HepG2 (cell line): ENCODE measurements around the gene CYP26B1. TPM values are rescaled to one million over a fixed set of nuclear protein-coding genes. Genes with fewer than 3 reads are reported as not detected.

Experiments used
- ATAC-seq: fragments of 200-7000 bp; cut with Tn5 transposase; 3 replicates; pipeline ENCODE4 v1.9.1; 2020; ENCODE audit warnings: mild to moderate bottlenecking, moderate library complexity
- BruUV-seq: library from RNA; stranded (reverse); fragments of 400-500 nt; replicated peaks from 2 replicates; lab custom pipeline; 2021; lab: Mats Ljungman, UMichigan
- CTCF ChIA-PET: fragments of 300-600 bp; formaldehyde crosslinking; extraction: SDS; loops from one replicate; lab custom pipeline; 2021; ENCODE audit warnings: low total read pairs, inconsistent platforms, low intra/inter-chr PET ratio; lab: Yijun Ruan, JAX
- POLR2A ChIA-PET: fragments of 350-600 bp; sonication (Branson Sonifier 250); formaldehyde crosslinking; loops from one replicate; lab custom pipeline; 2020; ENCODE audit warnings: antibody characterized with exemption, inconsistent platforms; lab: Yijun Ruan, JAX
- DNase-seq: peaks from one replicate; pipeline ENCODE4 v3.0.0-alpha.2; 2015; ENCODE audit warnings: low spot score
- FAIRE-seq: peaks from 3 replicates; lab custom pipeline; 2011; peaks lifted over from hg19 to GRCh38; lab: Jason Lieb, UNC
- H2AFZ ChIP-seq: one replicate; pipeline ENCODE4 v1.6.1; 2011; ENCODE audit warnings: low read length, inconsistent platforms
- H3K27ac ChIP-seq: fragments of 300-600 bp; 3 replicates; pipeline ENCODE4 v1.8.0; 2011; ENCODE audit warnings: mixed run types, mild to moderate bottlenecking, mixed read lengths, low read length, inconsistent platforms; ENCODE audit not compliant: insufficient read depth; ENCODE audit errors: extremely low read length
- H3K27me3 ChIP-seq, 2 experiments: fragments of 200-600 bp in 1 of 2; 2 replicates in 1 of 2; 3 replicates in 1 of 2; pipeline versions ENCODE4 v1.6.0 to v1.8.0; 2011; ENCODE audit warnings: low read length in 2 of 2, mild to moderate bottlenecking in 2 of 2, moderate library complexity in 2 of 2, inconsistent platforms in 1 of 2; ENCODE audit not compliant: insufficient read depth in 2 of 2, control insufficient read depth in 1 of 2
- H3K36me3 ChIP-seq, 2 experiments: fragments of 200-600 bp in 1 of 2; replicated peaks in 1 of 2; 2 replicates in 1 of 2; 3 replicates in 1 of 2; pipeline versions ENCODE4 v1.5.1 to v1.8.0; 2011; ENCODE audit warnings: low read length in 2 of 2, inconsistent platforms in 1 of 2; ENCODE audit not compliant: insufficient read depth in 2 of 2, control insufficient read depth in 1 of 2
- H3K4me1 ChIP-seq: 2 replicates; pipeline ENCODE4 v1.5.1; 2012; ENCODE audit warnings: low read length, inconsistent platforms; ENCODE audit not compliant: insufficient read depth
- H3K4me2 ChIP-seq: 2 replicates; pipeline ENCODE4 v1.6.0; 2011; ENCODE audit warnings: low read depth, low read length, inconsistent platforms
- H3K4me3 ChIP-seq, 3 experiments: fragments of 200-600 bp in 1 of 3; sonication (generic), shearing (Covaris generic) in 1 of 3; replicated peaks in 1 of 3; 2 replicates each; pipeline ENCODE4 v1.5.1; 2011 to 2016; ENCODE audit warnings: low read length in 3 of 3, inconsistent platforms in 2 of 3, low read depth in 2 of 3, mild to moderate bottlenecking in 2 of 3, control low read depth in 1 of 3, mixed read lengths in 1 of 3; ENCODE audit not compliant: insufficient read depth in 1 of 3
- H3K79me2 ChIP-seq: one replicate; pipeline ENCODE4 v1.6.1; 2011; ENCODE audit warnings: low read length, inconsistent platforms; ENCODE audit not compliant: insufficient read depth
- H3K9ac ChIP-seq: 2 replicates; pipeline ENCODE4 v1.6.0; 2011; ENCODE audit warnings: mild to moderate bottlenecking, low read depth, low read length, inconsistent platforms; ENCODE audit not compliant: insufficient read depth
- H3K9me3 ChIP-seq: 2 replicates; pipeline ENCODE4 v1.5.1; 2012; ENCODE audit warnings: mild to moderate bottlenecking, low read length
- H4K20me1 ChIP-seq: 2 replicates; pipeline ENCODE4 v1.6.0; 2011; ENCODE audit warnings: inconsistent platforms, mild to moderate bottlenecking, low read length, moderate library complexity; ENCODE audit not compliant: insufficient read depth
- MTF1 ChIP-seq: sonication (generic); formaldehyde crosslinking; IDR thresholded peaks from 2 replicates; pipeline ENCODE4 v1.5.0; 2020; ENCODE audit warnings: missing genetic modification reagents
- RELA ChIP-seq: sonication (generic); formaldehyde crosslinking; IDR thresholded peaks from 2 replicates; pipeline ENCODE4 v1.4.0; 2020; ENCODE audit warnings: missing genetic modification reagents
- WIZ ChIP-seq: sonication (generic); formaldehyde crosslinking; IDR thresholded peaks from 2 replicates; pipeline ENCODE4 v1.5.1; 2020; ENCODE audit warnings: mild to moderate bottlenecking, missing genetic modification reagents
- ZBTB8A ChIP-seq: sonication (generic); formaldehyde crosslinking; IDR thresholded peaks from 2 replicates; pipeline ENCODE4 v1.4.0; 2020; ENCODE audit warnings: mild to moderate bottlenecking, low read depth, missing genetic modification reagents, borderline replicate concordance
- ZMYM2 ChIP-seq: sonication (generic); formaldehyde crosslinking; IDR thresholded peaks from 2 replicates; pipeline ENCODE4 v1.8.0; 2022; ENCODE audit warnings: mild to moderate bottlenecking, missing genetic modification reagents
- ZNF7 ChIP-seq: IDR thresholded peaks from 2 replicates; pipeline ENCODE4 v1.6.1; 2016; ENCODE audit warnings: missing biosample characterization, missing genetic modification reagents
- WGBS: methylation state at CpG from one replicate; pipeline ENCODE4 v1.1.6; 2017; ENCODE audit warnings: low lambda C conversion rate; 5-methylcytosine and 5-hydroxymethylcytosine counted together
- in situ Hi-C: cut with HindIII; loops from 2 replicates; pipeline ENCODE4 v1.10.0; 2017; ENCODE audit warnings: low pct_unique_long_range_greater_than_20kb; ENCODE audit not compliant: extremely low pct_ligation_motif_present
- intact Hi-C: fragments of 100-400 bp; cut with micrococcal nuclease; formaldehyde crosslinking; loops from one replicate; pipeline ENCODE4 v1.10.0; 2022; ENCODE audit not compliant: unreplicated experiment
- polyA plus RNA-seq, 8 experiments: library from polyadenylated mRNA; depleted of rRNA in 3 of 8; stranded (reverse) in 7 of 8; unstranded in 1 of 8; fragments of >200 nt; fragmentation: Illumina TruSeq in 4 of 8; extraction: Trizol in 4 of 8; gene quantifications; 2 replicates each; pipeline versions ENCODE4 v1.2.1 to v1.2.3, GENCODE V29; 2011 to 2016; ENCODE audit warnings: low read depth in 4 of 8, missing spikeins in 1 of 8, mixed read lengths in 1 of 8; ENCODE audit not compliant: insufficient read depth in 1 of 8
- total RNA-seq, 5 experiments: library from RNA; depleted of rRNA; stranded (reverse); fragments of >200 nt; fragmentation: Illumina TruSeq; extraction: Trizol; gene quantifications; 2 replicates each; pipeline ENCODE4 v1.2.3, GENCODE V29; 2016; ENCODE audit warnings: low read depth in 1 of 5
- TF ChIP-seq, protein P1 (sequence below): sonication (generic); formaldehyde crosslinking; IDR thresholded peaks from 2 replicates; pipeline ENCODE4 v1.4.0; 2020; ENCODE audit warnings: missing genetic modification reagents, borderline replicate concordance
- TF ChIP-seq, protein P2 (sequence below): sonication (generic); formaldehyde crosslinking; IDR thresholded peaks from 2 replicates; pipeline ENCODE4 v1.4.0; 2020; ENCODE audit warnings: missing genetic modification reagents, low read depth, mild to moderate bottlenecking, borderline replicate concordance

CYP26B1 gene
- total and polyA plus RNA-seq, 2 of the 13 experiments (the other 11 are each of a cell fraction or from before 2014, with no cell fraction given), result 0.05 to 0.07 TPM

- TF ChIP-seq, protein P1, sequence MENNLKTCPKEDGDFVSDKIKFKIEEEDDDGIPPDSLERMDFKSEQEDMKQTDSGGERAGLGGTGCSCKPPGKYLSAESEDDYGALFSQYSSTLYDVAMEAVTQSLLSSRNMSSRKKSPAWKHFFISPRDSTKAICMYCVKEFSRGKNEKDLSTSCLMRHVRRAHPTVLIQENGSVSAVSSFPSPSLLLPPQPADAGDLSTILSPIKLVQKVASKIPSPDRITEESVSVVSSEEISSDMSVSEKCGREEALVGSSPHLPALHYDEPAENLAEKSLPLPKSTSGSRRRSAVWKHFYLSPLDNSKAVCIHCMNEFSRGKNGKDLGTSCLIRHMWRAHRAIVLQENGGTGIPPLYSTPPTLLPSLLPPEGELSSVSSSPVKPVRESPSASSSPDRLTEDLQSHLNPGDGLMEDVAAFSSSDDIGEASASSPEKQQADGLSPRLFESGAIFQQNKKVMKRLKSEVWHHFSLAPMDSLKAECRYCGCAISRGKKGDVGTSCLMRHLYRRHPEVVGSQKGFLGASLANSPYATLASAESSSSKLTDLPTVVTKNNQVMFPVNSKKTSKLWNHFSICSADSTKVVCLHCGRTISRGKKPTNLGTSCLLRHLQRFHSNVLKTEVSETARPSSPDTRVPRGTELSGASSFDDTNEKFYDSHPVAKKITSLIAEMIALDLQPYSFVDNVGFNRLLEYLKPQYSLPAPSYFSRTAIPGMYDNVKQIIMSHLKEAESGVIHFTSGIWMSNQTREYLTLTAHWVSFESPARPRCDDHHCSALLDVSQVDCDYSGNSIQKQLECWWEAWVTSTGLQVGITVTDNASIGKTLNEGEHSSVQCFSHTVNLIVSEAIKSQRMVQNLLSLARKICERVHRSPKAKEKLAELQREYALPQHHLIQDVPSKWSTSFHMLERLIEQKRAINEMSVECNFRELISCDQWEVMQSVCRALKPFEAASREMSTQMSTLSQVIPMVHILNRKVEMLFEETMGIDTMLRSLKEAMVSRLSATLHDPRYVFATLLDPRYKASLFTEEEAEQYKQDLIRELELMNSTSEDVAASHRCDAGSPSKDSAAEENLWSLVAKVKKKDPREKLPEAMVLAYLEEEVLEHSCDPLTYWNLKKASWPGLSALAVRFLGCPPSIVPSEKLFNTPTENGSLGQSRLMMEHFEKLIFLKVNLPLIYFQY (CRISPR knock-in tag), result no peak
- TF ChIP-seq ZBTB8A (CRISPR knock-in tag) (no peak), ZNF7 (CRISPR knock-in tag) (no peak)
These were observed 56.7 kb downstream of the CYP26B1 start (continued) for GRCh38 chr2:72090781-72091482.

GRCh38 chr2:72090271-72090720 lies 57.4 kb downstream of the CYP26B1 start:
- Histone ChIP-seq H3K4me2 (no peak overlapping the region), H3K4me3 (no peak overlapping the region), H2AFZ (no peak overlapping the region), H3K4me1 (no peaks in the 10 kb centered on the region), H3K27me3 (peaks cover 23 to 77% of the 10 kb centered on the region in 2 experiments), H3K79me2 (no peaks in the 10 kb centered on the region), H4K20me1 (peaks cover 5% of the 10 kb centered on the region; the same call in 1 of the 2 replicates)
- no peak for DNase-seq
- ATAC-seq, result no peak
- 38% methylated on average over 7 of the region's 8 CpGs for WGBS
- POLR2A ChIA-PET, result no interaction called here
- in situ Hi-C loops, result no loop called here
- no TSS peak for BruUV-seq
- TF ChIP-seq MTF1 (CRISPR knock-in tag) (no peak), WIZ (no peak), ZMYM2 (CRISPR knock-in tag) (no peak), RELA (CRISPR knock-in tag) (no peak)
- TF ChIP-seq, protein P2, sequence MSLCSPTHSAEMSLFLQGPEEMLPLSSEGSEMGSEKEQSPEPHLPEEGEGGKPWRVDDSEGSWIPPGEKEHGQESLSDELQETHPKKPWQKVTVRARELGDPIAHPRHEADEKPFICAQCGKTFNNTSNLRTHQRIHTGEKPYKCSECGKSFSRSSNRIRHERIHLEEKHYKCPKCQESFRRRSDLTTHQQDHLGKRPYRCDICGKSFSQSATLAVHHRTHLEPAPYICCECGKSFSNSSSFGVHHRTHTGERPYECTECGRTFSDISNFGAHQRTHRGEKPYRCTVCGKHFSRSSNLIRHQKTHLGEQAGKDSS, result no peak
- TF ChIP-seq, all 625 proteins: peak for 0
- H3K9me3 ChIP-seq, result no peaks in the 10 kb centered on the region
- CTCF ChIA-PET, result no interaction called here
- no peaks in the 10 kb centered on the region for H3K36me3 ChIP-seq
- no peak for FAIRE-seq
- no peak overlapping the region for H3K9ac ChIP-seq
- H3K27ac ChIP-seq, result no peak overlapping the region
- intact Hi-C loops, result no loop called here
